Activated CD4-positive, alpha-beta T cell treated with anti-CD3 and anti-CD28 coated beads, Interleukin-2, amount 50 U/mL, for 1 hour (primary cell): Measurements from ENCODE around the gene ZNF784.
"Not testable (repeated sequence)": the region's sequence is repeated elsewhere in the genome, so short reads cannot be mapped to it uniquely, and the experiment has no call there.

Experiments
- DNase-seq: peaks from one replicate; pipeline ENCODE4 v3.0.0-alpha.2; 2020

The ZNF784 gene

DNA sequence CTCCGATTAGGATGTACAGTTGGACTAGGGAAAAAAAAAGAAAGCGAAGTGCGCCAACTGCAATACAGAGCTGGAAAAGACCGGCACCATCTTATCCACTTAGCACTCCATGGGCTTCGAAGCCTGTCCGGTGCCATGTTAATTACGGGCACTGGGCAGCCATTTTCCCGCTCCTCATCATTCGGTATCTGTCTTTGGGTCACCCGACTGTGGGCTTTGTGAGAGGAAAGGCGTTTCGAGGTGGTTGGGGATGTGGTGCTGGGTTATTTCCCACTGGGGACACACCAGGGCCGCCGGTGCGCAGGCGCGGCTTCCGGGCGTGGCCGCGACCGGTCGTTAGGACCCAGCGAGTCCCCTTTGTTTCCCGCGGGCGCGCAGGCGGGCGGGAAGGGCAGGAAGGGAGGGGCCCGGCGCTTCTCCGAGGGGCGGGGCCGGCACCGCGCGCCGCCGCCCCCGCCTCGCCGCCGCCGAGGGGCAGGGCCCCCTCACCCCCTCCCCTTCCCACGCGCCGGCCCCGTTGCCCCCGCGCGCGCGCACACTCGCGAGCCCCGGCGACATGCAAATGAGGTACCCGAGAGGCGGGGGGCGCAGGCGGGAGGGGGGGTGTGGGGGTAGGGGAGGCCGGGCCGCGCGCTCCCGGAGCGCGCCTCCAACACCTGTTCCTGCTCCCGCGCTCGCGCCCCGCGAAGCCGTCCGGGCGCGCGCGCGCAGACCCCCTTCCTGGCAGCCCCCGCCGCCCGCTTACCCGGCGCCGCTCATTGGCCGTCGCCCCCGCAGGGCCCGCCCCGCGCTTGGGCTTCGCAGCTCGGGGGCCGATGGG lies 24.3 kb downstream of the ZNF784 start, which contains the start of gene ZNF524:
Gene ZNF524, plus strand, starts transcription at position 447 of the 820 bp plus-strand sequence. CDS start 1,825 bp downstream, outside the sequence.
- peak; percentile 76 for DNase-seq

DNA sequence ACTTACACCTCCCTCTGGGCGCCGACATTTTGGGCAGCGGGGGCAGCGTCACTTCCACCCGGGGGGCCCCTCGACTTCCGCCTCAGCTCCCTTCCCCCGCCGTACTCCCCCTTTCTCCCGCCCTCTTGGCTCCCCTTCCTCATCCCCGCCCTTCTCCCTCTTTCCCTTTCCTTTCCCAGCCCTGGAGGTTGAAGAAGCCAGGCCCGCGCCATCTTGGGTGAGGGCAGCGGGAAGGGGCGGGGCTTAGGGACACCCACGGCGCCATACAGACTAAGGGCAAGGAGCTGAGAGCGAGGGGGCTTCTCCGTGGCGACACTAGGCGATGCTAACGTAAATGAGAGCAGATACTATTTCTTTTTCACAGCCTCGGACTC lies 24.9 kb downstream of the ZNF784 start, which contains the start of gene FIZ1:
Gene FIZ1, minus strand, starts transcription at position 50 of the 374 bp plus-strand sequence. CDS start 1,652 bp downstream, outside the sequence.
- peak; percentile 93 for DNase-seq

DNA sequence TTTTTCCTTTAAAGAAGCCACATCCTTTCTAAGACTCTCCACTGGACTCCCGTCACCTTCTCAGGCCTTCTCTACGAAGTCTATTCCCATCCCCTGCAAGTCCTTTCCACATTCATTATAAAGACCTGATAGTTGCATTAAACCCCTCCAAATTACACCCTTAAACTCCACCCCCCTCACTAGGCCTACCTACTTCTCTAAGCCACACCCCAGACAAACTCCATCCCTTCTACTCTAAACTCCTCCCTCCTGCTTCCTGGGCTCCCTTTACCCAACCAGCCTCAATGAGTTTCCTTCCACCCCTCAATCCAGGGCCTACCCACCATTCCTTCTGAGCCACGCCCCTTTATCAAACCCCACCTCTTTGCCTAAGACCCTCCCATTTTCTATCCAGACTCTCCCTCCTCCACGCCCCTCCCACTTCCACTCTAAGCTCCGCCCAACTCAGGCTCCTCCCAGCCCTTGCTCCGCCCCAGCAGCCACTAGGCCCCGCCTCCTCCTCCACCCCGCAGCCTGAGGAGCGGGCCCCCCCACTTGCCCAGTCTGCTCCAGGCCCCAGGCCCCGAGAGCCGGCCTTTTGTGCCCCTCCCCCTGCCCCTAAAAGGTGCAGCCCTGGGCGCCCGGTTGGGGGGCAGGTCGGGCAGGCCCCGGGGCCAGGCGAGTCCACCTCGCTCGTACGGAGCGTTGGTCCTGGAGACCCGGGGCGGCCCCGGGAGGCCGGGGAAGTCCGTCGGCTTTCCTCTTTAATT lies 25.5 kb downstream of the ZNF784 start:
- peak; percentile 93 for DNase-seq

DNA sequence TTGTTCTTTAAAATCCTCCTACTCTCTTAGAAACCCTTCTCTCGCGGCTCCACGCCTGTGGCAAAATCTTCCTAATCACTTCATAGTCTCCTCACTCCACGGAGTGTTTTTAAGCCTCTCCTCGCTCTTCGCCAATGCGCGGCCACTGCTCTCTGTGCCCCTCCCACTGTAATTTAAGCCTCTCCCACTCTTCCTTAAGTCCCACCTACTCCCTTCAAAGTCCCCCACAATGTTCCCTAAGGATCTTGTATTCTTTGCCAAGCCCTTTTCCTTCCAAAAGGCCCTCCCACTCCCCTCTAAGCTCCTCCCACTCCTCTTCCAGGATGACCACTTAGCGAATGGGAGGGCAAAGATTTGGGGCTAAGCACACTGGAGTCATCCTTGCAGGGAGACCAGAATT lies 26.3 kb downstream of the ZNF784 start:
- DNase-seq = no peak

DNA sequence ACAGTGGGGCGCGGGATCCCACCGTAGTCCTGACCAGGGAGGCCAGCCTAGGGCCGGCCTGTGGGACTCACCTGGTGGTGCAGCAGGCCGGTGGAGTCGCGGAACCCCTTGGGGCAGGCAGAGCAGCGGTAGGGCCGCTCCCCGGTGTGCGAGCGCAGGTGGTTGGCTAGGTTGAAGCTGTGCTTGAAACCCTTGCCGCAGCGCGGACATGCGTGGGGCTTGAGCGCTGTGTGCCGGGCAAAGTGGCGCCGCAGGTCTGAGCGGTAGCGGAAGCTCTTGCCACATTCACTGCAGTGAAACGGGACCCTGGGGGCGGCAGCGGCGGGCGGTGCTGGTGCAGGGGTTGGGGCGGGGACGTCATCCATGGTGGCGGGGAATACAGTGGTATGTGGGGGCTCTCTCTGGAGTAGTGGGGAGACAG lies 26.9 kb downstream of the ZNF784 start:
- DNase-seq = no peak

DNA sequence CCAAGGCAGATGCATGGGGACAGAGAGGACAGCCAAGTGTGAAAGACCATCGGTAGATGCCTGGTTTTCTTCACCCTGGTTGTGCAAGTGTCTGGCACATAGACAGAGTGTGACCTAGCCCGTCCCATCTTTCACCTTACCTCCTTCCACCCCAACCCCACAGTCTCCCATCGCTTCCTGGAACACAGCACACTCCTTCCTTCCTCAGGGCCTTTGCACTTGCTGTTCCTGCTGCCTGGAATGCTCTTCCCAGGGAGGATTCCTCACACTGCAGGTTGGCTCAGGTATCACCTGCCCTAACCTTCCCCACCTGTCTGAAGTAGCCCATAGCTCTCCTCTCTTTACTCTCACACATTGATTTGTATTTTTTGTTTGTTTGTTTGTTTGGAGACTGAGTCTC lies 28.1 kb downstream of the ZNF784 start:
- DNase-seq = no peak

DNA sequence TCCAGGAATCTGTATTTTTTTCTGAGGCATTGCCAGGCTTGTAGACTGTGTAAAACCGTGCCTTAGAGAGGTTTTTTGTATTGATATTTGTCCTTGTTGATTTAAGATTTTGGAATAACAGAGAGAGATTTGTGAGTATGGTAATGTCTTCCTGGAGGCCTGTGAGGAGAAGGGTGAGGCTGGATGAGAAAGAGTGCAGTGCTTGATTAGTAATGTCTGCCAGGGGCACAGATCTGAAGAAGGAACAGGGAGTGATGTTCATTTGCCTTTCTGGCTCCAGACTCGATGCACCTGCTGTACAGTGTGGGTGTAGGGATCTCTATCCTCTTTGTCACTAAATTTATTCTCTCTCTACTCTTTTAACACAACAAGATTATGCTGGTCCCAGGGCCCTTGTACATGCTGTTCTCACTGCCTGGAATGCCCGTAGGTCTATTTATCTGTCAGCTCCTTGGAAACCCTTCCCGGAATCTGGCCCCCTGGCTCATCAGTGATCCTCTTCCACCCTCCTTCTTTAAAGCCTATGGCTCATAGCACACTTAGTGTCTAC lies 29.3 kb downstream of the ZNF784 start:
- DNase-seq = no peak

DNA sequence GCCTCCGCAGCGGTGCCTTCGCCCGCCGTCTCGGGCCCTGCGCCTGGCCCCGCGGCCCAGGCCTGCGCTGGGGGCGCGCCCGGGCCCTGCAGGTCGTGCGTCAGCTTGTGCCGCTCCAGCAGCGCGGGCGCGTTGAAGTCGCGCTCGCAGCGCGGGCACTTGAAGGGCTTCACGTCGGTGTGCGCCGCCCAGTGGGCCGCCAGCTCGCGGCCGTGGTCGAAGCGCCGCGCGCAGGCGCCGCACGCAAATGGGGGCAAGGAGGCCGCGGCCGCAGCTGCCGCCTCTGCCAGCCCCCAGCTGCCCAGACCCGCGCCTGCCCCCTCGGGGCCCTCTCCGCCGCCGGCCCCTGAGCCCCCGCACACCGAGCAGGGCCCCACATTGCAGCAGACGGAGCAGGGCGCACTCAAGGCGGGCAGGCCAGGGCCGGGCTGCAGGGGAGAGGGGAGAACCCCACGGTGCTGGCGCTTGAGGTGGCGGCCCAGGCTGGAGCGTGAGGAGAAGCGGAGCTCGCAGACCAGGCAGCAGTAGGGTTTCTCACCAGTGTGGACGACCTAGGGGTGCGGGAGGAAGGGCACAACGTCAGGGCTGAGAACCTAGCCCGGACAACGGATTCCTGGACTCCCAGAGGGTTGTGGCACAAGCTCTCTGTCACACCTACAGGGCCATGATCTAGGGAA lies 31.1 kb downstream of the ZNF784 start:
- DNase-seq = no peak

DNA sequence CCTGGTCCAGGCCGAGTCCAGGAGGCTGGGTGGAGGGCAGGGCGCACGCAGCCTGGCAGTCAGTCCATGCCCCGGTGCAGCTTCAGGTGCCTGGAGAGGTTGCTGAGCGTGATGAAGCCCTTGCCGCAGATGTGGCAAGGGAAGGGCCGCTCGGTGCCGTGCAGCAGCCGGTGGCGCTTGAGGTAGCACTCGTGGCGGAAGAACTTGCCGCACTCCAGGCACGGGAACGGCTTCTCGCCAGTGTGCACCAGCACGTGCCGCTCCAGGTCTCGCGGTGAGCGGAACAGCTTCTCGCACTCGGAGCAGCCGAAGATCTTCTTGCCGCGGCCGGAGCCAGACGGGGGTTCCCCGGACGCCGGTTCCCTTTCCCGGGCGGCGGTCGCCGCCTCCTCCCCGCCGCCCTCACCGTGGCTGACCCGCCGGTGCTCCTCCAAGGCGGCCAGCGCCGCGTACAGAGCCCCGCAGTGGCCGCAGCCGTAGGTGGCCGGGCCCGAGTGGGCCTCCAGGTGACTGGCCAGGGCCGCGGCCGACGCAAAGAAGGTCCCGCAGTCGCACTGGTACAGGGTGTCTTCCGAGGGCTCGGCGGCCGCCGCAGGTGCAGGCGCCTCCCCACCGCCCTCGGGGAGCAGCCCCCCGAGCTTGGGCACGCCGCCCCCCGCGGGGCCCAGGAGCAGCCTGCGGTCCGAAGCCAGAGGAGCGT lies 31.8 kb downstream of the ZNF784 start:
- no peak for DNase-seq

DNA sequence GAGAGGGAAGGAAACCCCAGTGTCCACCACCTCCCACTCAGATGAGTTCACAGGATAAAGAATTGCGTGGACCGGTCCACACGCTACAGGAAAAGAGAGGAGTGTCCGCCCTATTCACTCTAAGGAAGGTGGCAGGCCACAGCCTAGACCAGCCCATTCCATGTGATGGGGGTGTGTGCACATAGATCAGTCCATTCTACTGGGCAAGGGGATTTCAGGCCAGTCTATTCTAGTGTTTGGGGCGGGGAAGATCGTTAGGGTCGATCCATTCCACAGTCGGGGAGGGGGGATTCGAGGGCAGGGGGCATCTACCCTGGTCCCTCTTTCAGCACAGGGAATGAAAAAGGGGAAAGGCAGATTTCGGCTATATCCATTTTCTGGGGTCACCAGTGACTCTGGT lies 32.8 kb downstream of the ZNF784 start:
- DNase-seq = no peak

DNA sequence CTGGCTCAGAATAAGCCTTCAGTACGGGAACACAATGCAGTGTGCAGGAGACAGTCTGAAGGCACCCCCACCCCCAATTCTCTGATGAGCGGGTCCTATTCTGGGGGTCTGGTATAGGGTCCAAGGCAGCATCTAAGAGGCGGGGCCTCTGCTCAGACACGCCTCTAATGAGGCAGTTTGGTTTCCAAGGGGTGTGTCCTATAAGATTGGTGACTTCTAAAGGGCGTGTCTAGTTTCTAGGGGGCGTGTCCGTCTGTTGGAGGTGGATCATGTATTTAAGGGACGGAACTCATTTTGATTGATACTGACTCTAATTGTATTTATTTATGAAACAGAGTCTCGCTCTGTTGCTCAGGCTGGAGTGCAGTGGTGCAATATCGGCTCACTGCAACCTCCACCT lies 33.7 kb downstream of the ZNF784 start:
- no peak for DNase-seq

DNA sequence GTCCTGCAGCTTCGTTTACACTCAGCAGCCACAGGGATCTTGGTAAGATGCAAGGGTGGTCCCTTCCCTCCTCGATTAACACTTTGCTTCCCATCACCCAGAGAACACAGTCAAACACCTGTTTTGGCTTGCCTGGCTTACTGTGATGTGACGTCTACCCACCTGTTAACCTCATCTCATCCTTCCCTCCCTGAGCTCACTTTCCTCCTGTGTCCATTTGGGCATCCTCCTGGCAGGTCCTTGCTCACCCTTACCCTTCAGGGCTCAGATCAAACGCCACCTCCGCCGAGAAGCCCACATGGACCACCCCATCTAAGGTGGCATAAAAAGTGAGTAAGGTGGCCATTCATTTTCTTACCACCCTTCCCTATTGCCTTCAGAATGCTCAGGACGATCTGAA lies 34.3 kb downstream of the ZNF784 start:
- no peak for DNase-seq

DNA sequence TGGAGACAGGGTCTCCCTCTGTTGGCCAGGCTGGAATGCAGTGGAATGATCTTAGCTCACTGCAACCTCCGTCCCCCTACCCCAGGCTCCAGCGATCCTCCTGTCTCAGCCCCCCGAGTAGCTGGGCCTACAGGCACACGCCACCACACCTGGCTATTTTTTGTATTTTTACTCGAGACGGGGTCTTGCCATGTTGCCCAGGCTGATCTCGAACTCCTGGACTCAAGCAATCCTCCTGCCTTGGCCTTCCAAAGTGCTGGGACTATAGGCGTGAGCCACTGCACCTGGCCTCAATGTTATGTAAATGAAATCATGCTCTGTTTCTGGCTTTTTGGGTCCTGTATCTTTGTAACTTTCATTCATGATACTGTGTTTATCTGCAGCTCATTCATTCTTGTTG lies 35.6 kb downstream of the ZNF784 start:
- no peak for DNase-seq

DNA sequence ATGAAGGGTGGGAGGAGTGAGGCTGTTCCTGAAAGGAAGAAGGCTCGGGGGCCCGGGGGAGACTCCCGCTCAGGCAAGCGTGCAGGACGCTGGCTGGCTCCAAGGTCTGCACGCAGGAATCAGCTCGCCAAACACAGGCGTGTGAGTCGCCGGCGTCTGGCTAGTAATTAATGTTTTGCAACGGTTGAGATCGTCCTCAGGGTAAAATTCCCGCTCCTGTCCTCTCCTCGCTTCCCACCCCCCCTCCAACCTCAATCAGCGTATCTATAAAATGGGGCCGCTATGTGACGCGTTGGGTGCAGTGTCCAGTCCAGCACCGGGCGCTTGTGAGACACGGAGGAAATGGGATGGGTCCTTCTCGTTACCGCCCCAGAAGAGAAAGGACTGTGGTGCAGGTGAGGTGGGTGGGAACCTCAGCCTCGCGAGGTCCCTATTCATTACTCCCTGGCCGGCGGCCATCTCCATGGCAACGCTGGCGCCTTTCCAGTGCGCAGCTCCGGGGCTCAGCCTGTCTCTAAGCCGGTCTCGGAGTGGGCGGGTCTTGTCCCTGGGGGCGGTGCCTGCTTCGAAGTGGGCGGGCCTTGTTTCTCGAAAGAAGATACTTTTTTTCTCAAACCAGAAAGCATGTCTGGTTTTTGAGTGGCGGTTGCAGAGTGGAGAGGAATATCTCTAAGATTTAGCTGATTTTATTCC lies 37.2 kb downstream of the ZNF784 start:
- DNase-seq = peak; percentile 94

DNA sequence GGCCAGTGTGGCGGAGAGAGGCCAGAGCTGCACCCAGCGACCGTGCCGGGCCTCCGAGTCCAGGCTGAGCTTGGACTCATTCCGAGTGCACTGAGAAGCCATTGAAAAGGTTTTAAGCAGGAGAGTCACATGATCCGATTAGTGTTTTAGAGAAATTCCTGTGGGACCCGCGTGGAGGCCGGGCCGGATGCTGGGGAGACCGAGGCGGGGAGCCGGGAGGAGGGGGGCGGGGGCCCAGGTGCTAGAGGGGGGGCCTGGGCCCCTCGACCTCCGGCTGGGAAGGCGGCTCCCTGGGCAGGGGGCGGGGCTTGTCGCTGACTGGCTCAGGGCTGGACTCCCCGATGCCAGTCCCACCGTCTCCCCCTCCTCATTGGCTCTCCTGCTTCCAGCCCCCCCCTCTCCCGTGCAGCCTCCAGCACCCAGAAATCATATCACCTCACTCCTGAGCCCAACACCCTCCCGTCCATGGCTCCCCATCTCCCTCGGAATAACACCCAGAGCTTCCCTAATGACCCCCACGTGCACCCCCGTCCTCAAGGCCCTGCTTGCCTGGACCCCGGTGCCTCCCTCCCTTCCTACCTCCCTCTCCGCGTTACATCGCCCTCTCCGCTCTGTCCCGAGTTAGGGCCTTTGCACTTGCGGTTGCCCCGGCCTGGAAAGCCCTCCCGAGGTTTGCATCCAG lies 38.6 kb downstream of the ZNF784 start:
- DNase-seq = peak; percentile 29

DNA sequence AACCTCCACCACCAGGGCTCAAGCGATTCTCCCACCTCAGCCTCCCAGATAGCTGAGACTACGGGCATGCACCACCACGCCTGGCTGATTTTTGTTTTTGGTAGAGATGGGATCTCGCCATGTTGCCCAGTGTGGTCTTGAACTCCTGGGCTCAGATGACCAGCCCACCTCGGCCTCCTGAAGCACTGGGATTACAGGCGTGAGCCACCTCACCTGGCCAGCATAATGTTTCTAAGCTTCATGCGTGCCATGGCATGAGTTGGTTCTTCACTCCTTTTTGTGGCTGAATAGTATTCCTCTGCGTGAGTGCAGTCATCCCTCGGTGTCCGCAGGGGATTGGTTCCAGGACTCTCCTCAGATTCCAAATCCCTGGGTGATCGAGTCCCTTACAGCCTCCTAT lies 39.5 kb downstream of the ZNF784 start:
- DNase-seq = no peak

DNA sequence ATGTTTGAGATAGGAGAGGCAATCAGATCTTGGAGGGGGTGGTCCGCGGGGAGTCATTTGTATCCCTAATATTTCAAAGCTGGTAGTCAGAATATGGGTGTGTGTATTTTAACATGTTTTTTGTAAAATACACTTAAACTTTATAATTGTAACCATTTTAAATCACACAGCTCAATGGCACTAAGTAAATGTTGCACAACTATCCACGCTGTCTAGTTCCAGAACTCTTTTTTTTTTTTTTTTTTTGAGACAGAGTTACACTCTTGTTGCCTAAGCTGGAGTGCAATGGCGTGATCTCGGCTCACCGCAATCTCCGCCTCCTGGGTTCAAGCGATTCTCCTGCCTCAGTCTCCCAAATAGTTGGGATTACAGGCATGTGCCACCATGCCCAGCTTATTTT lies 40.5 kb downstream of the ZNF784 start:
- not testable (repeated sequence) for DNase-seq

DNA sequence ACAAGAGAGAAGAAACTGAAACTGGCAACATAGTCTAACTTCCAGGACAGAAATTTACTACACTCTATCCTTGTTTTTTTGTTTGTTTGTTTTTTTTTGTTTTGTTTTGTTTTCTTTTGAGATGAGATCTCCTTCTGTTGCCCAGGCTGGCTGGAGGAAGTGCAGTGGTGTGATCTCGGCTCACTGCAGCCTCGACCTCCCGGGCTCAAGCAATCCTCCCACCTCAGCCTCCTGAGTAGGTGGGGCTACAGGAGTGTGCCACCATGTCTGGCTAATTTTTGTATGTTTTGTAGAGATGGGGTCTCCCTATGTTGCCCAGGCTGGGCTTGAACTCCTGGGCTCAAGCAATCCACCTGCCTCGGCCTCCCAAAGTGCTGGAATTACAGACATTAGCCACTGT lies 42.1 kb downstream of the ZNF784 start:
- DNase-seq = not testable (repeated sequence)

DNA sequence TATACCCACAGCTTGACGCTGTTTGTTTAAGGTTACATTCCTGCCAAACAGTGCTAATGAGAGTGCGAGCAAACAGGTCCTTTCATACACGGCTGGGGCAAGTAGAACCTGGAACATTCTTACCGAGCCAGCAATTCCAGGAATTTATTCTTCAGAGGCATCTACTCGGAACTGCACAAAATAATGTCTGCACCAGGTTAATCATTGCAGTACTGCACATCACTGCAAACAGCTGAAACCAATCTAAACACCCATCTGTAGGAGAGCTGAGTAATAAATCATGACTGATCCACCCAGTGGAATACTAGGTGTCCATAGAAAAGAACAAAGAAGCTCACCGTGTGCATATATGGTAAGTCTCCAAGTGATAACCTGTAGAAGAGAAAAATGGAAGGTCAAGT lies 42.5 kb downstream of the ZNF784 start:
- DNase-seq = no peak

DNA sequence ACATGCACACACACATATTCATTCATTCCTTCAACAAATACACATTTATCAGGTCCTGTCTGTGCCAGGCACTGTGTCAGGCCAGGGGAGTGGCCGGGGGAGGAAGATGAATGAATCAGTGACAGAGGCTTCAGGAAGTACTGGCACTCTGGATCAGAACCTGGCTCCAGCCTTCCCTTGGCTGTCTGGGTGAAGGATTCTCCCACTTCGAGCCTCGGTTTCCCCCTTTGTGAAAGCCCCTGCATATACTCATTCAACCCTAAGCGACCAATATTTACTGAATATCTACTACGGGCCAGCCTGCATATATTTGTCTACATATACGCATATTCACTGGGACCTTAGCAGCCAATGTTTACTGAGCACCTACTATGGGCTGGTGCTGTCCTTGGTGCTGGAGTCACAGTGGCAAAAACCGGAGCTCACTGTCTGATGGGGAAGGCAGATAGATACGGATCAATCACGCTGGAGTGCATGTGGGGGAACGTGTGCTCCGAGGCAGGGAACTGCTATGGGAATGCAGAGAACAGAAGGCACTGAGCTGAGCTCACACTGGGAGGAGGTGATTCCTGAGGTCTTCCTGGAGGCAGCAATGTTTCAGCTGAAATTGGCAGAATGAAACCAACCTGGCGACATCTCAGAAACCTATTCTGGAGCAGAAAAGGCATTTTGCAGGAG lies 43.1 kb downstream of the ZNF784 start:
- DNase-seq = no peak
